A549 (cell line): ENCODE data around the gene RIMS4.

Source experiments
- FOXS1 ChIP-seq: fragments of 250-450 bp; sonication (Bioruptor Pico); IDR thresholded peaks from 2 replicates; pipeline ENCODE4 v1.5.0; 2020; ENCODE audit warnings: mild to moderate bottlenecking, moderate library complexity
- POLR2A ChIP-seq: IDR thresholded peaks from 2 replicates; pipeline ENCODE4 v1.6.1; 2012; ENCODE audit warnings: mild to moderate bottlenecking, low read length
- POLR2AphosphoS2 ChIP-seq: conservative IDR thresholded peaks from 2 replicates; pipeline ENCODE4 v1.6.1; 2012; ENCODE audit warnings: low read length, improper control_type of control experiment, inconsistent platforms

- no peak for TF ChIP-seq POLR2AphosphoS2
- TF ChIP-seq POLR2A = no peak
- TF ChIP-seq FOXS1 (CRISPR knock-in tag) = no peak
Measured at GRCh38 chr20:44836601-44837120, 26.3 kb upstream of the RIMS4 start.
